CD4-positive, alpha-beta T cell treated with Interleukin-1 beta for 1 hour (primary cell): ENCODE data around the gene CACNA1B.
"Not testable (repeated sequence)": the region's sequence is repeated elsewhere in the genome, so short reads cannot be mapped to it uniquely, and the experiment has no call there.

Experiments used
- DNase-seq, 2 donors: peaks; one replicate each; pipeline ENCODE4 v3.0.0-alpha.2; 2020 to 2022

Gene CACNA1B

DNA sequence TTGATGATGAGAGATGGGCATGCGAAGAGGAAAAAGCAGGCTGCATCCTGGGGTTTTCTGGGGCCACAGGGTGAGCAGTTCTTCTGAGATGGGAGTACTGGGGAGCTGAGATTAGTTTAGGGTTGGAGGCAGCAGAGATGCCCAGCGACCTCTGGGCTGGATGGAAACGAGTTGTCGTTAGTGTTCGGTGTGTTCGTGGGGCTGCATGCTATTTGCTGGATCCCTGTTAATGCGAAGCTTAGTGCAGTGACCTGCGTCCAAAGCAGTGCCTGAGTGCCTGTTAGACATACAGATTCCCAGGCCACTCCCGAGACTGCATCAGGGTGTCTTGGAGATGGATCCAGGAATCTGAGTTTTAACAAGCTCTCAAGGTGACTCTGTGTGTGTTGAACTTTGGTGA, 201.3 kb downstream of the CACNA1B start:
- no peak for DNase-seq

DNA sequence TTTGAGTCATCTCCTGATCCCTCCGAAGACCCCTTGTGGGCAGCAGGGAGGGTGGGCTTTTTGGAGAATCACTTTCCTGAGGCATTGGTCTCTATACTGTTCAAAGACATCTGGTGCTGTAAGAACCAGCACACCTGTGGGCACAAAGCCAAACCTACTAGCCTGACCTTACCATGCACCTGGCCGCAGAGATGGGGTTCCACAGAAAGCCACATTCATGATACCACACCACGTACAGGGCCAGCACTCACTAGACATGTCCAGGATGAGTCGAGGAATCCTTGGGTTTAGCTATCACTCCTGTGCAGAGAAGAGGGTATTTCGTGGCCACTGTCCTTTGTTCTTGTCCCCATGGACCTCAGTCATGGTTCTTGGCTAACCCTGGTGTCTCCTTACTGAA, 203.4 kb downstream of the CACNA1B start:
- no peak for DNase-seq

DNA sequence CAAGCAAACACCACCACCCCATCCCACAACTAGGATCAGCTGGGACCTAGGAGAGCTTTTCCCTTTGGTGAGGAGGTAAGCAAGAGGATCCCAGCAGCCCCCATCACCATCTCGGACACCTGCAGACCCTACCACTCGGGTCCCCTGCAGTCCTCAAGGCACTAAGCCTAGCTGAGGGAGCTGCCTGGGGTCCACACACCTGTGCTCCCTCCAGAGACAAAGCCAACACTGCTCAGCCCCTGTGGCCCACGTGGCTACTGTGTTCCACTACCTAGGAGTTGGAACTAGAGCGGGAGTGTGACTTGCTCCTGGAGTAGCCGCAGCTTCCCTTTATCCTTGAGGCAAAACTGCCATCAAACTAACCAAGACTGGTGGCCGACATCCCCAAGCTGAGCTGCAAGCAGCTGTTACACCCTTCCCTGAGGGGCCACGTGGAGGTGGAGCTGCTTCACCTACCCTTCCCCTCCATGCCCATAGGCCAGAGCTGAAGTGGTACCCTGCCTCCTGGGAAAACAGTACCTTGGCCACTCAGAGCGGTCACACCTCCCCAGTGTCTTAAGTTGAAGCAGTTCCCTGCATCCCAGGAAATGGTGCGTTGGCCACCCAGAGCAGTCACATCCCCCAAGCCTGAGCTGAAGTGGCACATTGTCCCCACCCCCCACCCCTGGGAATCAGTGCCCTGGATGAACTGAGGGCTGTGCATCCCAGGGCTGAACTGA, 205.5 kb downstream of the CACNA1B start:
- no peak for DNase-seq

GRCh38 chr9:138083873-138084272, 206.3 kb downstream of the CACNA1B start:
- no peak for DNase-seq

GRCh38 chr9:138085568-138085967, 208.0 kb downstream of the CACNA1B start:
- no peak for DNase-seq

DNA sequence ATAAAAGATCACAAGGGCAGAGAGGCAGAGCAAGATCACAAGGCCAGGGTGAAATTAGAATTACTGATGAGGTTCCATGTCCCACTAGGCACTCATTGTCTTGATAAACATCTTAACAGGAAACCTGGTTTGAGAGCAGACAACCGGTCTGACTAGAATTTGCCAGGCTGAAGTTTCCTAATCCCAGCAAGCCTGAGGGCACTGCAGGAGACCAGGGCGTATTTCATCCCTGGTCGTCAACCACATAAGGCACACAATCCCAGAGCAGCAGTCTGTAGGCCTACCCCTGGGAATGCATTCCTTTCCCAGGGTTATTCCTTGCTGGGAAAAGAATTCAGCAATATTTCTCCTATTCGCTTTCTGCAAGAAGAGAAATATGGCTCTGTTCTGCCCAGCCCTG, 214.5 kb downstream of the CACNA1B start:
- DNase-seq = not testable (repeated sequence)

- no peak for DNase-seq
Measured at GRCh38 chr9:138094028-138094427, 216.4 kb downstream of the CACNA1B start.

DNA sequence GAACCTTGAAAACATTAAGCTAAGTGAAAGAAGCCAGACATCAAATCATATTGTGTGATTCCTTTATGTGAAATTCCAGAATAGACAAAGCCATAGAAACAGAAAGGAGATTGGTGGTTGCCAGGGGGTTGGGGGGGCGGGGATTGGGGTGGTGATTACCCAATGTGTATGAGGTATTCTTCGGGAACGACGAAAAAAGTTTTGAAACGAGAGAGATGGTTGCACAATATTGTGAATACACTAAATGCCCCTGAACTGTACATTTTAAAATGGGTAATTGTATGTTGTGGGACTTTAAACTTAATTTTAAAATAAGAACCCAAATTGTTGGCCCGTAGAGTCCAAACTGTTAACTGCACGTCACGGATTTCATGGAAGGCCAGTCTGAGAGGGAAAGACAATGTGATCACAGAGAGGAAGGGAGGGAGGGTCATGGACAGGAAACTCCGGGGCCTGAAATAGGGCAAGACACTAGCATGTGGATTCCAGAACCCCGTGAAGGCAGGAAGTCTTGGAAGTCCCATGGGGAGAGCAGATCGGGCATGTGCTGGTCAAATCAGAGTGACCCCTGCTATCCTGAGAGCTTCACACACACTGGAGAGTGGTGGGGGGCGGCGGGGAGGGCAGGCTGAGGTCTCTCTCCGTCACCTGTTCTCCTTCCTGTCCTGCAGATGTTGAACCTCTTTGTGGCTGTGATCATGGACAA, 218.4 kb downstream of the CACNA1B start:
- no peak for DNase-seq

DNA sequence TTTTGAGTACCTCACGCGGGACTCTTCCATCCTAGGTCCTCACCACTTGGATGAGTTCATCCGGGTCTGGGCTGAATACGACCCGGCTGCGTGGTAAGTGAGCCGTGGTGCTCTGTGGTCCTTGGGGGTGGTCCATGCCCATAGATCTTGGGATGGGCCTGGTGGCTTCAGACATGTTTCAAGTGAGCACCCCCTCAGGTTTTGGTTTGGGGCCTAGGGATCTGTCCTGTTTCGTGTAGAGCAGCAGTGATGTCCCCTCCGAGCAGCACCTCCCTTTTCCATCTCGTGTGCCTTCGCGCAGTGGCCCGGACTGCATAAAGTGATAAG, 218.9 kb downstream of the CACNA1B start:
- DNase-seq = no peak

GRCh38 chr9:138097501-138097991, 220.0 kb downstream of the CACNA1B start:
- no peak for DNase-seq

- DNase-seq = no peak
Measured at GRCh38 chr9:138098116-138098907, 220.7 kb downstream of the CACNA1B start.

GRCh38 chr9:138098908-138099791, 221.6 kb downstream of the CACNA1B start:
- no peak for DNase-seq

- DNase-seq = no peak
Measured at GRCh38 chr9:138099803-138100598, 222.4 kb downstream of the CACNA1B start.

DNA sequence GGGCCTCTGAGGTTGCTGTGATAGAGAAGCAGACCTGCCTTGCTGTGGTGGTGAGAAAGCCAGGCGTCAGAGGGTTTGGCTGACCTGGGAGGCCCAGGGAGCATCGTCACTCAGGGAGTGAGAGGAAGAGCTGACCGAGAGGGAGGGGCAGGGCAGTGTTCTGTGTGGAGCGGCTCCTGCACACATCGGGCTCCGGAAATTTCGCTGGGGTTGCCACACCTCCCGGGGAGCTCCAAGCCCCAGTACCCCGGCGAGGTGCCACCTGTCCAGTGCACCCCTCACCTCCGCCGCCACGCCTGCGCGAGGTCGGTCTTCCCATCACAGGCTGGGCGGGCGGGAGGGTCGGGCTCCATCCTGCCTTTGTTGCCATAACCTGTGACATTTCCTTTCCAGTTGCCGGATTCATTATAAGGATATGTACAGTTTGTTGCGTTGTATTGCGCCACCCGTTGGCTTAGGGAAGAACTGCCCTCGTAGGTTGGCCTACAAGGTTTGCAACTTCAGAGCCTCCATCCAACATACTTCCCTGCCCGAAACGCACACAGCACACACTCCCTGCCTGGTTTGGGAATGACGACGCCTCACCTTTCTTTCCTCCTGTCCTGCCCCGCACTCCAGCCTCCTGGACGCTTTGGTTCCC, 223.2 kb downstream of the CACNA1B start:
- no peak for DNase-seq

DNA sequence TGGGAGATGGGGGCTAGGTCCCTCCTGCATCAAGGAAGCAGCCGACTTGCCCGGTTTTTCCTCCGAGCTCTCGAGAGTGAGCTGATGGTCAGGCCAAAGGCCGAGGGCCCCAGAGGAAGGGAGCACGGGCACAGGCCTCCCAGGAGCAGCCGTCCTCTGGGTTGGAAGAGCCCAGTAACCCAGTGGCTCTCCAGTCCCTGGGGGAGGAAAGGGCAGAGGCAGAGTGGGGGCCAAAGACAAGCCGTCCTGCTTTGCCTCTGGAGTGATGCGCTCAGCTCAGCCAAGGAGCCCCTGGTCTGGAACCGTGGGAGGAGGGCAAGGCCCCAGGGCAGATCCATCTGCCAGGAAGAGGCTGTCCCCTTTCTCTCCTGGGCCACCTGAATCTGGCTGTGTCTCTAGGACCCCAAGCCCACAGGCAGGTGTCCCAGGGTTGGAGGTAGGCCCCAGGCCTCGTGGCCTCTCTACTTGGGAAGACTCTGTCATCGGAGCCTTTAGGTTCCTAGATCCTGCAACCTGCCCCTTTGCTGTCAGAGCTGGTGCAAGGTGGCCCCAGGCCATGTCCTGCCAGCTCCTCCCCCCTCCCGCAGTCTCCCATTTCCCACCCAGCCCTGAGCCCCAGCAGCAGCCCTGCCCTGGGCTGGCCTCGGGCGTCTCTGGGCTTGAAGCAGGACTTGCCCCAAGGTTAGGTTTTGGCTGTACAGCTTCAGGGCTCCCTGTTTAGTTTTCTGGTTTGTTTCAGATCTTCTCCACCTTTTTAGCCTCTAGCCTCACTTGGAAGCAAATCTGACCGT, 224.1 kb downstream of the CACNA1B start:
- DNase-seq = no peak

DNA sequence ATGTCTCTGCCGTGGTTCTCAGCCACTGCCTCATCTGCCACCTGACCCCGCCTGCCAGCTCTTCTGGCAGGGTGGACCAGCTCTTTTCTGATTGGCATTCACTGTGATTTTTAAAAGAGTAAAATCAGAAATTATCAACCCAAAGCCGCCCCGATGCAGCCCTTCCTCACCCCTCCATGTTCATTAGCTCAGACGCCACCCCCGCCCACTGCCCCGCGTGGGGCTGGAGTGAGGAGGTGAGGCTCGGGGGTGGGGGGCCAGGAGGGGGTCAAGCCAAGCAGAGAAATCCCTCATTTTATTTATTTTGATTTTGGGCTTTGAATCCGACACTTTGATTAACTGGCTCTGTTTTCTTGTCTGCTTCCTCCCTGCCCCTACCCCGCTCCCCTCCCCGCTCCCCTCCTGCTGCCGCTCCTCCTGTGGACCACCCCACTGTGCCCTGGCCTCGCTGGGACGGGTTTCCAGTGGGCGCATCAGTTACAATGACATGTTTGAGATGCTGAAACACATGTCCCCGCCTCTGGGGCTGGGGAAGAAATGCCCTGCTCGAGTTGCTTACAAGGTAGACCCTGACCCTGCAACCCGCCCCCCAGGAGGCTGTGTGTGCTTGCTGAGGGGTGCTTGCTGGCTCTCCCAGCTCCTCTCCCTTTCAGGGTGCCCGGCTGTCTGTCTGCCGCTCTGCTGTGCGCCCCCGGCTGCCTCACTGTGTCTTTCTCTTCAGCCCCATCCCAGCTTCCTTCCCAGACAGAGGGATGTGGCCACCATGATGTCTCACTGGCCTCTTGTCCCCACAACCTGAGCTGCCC, 224.9 kb downstream of the CACNA1B start:
- no peak for DNase-seq

GRCh38 chr9:138103111-138103848, 225.7 kb downstream of the CACNA1B start:
- no peak for DNase-seq

DNA sequence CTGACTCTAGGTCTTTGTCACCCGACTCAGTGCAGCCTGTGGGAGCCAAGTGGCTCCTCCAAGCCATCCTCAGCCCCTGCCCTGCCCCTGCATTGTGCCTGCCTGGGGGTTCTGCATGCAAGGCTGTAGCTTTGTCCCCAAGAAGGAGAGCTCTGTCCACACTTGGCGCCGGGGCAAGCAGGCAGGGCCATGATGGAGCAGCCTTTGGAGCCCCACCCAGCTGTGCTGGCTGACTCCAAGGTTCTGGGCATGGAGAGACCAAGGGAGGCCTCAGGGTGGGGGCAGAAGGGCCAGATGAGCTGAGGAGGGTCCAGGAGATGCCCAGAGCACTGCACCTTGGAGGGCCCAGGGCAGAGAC, 226.2 kb downstream of the CACNA1B start:
- DNase-seq = no peak
